ENCODE measurements around the gene TNFAIP3.

Gene TNFAIP3

DNA sequence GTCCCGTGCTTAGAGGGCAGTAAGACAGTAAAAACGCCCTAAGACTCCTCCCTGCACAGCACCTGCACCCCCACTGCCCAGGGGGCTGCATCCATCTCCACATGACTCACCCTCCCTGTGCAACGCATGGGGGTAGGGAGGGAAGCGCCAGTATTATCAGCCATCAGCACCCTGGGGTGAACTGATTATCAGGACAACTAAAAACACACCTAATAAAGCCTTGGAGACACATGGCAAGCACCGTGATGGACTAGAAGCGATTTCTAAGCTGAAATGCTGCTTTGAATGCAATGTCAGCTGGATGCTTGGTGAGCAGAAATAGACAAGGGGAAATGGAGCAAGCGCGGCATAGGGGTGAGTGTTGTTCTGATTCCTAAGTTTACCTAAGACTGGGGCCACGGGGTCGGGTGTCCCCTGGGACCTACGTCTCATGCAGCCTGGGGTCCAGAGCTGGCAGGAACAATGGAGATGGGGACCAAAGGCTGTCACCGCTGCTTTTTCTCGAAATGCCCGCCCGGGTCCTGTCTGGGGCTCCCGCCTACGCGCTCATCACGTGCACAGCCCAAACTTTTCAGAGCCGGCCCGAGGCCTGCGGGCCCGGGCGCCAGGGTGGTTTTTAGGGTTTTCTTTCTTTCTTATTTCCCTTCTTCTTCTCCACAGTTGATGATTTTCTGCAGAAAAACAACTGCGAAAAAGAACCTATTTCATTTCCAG lies 702 bp upstream of the TNFAIP3 start:
- no peak for FAIRE-seq

DNA sequence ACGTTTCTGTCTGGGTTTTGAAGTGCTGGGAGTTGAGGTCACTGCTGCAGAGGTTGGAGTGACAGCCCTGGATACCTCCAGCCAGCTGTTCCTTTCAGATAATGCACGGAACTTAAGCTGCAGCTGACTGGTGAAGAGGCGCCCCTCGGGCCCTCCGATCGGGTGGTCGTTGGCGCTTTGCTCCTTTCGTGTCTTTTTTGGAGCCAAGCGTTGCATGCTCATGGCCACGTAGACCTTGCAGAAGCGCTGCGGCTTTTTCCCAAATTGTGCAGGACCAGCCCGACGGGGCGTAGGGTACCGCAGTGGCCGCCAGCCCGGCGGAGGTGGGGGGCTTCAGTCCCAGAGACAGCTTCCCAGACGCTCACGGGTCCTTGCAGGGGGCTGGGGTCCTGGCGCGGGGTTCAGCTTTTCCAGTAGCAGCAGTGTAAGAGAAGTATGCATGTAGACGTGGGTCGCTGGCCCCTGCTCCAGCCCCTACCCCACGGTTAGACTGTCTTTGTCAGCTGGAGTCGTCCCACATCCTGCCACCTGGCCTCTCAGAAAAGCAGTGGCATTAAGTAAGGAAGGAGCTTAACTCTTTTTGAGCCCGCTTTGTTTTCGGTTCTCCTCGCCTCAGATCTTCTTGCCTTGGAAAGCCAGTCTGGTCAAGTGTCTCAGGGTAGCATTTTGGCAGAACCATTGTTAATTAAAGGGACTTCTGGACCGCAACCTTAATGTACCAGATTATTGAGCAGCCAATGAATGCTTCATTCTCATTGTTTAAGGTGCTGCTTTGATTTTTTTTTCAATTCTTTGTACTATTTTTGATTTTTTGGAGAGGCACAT lies 838 bp downstream of the TNFAIP3 start:
- FAIRE-seq, result no peak

DNA sequence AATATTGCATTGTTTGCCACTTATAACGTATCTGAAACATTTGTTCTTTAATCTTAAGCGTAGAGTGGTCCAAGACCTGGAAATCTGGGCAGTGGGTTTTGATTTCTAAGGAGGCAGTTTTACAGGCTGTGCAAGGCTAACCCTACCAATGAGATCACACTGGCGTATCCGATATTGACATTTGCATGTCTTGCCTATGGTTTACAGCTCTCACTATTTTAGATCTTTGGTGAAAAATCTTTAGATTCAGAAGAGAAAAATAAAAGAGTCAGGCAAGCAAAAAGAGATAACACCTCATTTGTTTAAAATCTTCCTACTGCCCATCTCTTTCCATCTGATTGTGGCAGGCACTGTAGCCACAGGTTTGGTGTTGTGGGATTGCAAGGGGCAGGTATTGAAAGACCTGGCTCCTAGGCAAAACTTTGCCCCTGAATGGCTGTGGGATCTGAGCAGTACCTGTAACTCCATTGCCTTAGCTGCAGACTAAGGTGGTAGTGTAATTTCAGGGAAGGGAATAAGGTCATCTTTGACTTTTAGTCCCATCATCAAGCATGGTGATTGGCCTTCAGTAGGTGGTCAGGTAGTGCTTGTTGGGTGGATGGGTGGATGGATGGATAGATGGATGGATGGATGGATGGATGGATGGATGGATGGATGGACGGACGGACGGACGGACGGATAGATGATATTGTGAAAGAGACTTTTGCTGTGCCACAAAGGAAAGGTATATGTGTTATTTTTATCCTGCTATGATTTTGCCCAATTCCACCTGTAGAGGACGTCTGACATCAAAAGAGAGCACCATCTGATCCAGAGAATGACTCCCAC lies 1.9 kb downstream of the TNFAIP3 start:
- no peak for FAIRE-seq

DNA sequence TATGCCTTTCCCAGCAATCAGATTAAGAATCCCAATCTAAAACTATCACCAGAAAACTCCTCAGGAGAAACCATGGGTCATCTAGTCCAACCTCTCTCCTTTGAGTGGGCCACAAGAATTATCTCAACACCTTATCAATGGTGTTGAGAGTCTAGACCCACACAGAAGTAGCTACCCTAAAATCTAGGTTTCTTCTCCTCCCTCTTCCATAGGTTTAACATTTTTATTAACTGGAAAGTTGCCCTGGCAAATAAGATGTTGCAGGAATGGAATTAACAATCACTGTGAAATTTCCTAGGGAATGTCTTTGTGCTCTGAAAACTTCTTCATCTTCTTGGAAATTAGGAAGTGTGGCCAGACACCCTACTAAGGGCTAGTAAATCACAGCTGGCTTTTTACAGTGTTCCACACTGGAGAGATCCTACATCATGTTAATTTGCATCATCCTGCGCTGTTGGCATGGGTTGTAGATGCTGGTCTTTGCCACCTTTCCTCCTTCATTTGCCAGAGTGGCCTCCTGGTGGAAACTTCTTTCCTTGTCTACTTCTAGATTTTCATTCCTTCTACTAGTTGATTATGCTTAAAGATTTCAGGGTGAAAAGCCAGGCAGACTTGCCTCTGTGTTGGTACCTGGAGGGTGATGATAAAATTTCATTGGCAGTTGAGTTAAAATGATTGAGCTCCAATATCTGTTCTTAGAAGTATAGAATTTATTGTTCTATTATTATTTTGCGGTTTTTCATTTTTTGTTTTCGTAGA lies 2.7 kb downstream of the TNFAIP3 start:
- no peak for FAIRE-seq

DNA sequence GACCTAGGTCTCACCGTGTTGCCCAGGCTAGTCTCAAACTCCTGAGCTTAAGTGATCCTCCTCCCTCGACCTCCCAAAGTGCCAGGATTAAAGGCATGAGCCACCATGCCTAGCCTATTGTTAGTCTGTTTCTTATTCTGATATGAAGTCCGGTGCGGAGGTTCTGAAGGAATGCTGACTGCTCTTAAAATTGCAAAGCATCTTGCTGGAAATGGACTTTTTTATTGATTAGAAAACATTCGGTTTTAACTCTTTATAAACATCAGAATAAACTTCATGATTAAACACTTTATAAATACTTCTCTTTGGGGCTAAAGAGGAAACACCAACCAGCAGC lies 3.2 kb downstream of the TNFAIP3 start:
- no peak for FAIRE-seq

DNA sequence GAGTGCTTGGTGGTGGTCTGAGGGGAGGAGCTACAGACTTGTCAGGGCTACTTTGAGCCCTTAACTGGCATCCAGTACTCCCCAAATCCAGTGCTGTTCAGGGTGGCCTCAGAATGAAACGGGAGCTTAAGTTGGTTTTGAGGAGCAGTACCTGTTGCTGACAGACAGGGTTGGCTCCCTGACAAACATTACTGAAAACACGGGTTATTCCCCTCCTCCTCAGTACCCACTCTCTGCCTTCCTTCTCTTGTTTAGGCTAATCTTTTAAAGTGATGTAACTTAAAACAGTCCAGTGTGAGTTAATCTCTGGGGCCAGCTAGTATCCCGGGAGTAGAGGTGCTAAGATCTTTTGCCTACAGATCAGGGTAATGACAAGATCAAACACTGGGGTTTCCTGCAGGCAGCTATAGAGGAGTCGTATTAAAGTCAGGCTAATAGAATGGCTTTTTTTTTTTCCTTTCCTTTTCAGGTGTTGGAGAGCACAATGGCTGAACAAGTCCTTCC lies 3.7 kb downstream of the TNFAIP3 start:
- no peak for FAIRE-seq

DNA sequence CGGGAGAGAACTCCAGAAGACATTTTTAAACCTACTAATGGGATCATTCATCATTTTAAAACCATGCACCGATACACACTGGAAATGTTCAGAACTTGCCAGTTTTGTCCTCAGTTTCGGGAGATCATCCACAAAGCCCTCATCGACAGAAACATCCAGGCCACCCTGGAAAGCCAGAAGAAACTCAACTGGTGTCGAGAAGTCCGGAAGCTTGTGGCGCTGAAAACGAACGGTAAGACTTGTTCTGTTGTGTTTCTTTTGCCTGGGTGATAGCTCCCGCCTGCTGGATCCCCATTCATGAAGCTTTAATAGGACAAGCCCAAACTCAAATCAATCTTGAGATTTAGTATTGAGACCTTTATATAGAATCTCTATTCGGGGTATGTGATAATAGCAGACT lies 4.2 kb downstream of the TNFAIP3 start:
- no peak for FAIRE-seq

DNA sequence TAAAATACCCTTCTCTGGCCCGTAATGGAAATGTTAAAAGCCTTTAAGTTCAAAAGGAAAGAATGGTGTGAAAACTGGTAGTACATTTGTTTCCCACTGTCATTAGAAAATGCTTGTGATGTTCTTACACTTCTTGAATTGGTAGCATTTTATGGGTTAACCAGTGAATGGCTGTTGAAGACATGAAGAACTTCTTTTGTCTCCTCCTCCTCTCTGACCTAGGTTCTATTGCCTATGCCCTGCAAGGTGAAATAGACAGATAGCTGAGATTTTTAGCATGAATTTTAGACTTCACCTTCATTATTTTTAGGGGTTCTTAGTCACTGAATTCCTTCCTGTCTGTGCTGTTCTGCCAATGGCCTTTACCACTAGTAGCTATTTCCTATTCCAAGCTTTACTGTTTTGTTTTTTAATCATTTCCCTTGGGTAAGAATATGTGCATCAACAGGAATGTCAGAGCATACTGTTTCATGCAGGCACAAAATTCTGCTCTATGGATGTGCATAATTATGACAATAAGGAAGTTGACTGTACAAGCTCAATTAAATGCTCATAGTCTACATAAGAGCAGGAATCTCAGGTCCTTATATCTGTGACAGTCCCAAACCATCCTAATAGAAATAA lies 4.9 kb downstream of the TNFAIP3 start:
- FAIRE-seq, result no peak

DNA sequence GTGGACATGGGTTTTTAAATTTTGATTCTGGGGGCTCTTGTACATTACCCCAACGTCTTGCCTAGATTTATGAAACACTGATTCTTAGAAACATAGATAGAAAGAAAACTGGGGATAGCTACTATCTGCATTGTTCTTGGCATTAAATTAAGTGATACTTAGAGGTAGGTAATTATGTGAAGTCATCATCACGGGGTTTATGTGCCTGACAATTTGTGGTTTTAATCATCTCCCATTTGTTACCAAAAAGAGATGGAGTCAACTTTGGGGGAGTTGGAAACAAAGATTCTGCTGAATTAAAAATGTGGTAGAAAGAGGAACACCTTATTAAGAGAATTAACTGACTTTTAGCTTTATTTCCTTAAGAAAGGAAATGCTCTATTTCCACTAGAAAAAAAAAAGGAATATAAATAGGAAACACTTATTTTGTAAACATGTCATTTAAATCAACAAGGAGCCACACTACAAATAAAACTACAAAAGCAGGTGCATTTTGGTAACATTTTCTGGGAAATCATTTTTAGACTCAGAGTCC lies 5.6 kb downstream of the TNFAIP3 start:
- no peak for FAIRE-seq

DNA sequence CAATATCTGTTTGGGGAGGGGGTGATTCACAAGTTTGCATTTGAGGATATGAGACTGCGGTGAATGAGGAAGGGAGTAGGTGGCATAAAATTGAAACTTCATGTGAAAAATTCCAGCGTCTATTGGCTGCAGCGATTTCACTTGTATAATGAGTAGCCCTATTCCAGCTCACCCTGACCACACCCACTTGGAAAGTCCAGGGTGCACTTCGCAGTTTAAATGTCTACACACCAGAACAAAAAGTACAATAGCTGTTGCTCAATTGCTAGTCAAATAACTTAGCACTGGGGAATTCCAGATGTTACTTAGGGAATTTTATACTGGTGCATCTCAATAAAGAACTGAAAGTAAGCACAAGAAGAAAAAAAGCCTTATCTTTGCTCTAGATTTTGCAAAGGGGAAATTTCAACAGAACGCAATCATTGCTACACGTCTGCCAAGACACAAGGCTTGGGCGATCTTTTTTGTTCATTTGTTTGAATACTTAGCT lies 6.3 kb downstream of the TNFAIP3 start:
- FAIRE-seq, result no peak

DNA sequence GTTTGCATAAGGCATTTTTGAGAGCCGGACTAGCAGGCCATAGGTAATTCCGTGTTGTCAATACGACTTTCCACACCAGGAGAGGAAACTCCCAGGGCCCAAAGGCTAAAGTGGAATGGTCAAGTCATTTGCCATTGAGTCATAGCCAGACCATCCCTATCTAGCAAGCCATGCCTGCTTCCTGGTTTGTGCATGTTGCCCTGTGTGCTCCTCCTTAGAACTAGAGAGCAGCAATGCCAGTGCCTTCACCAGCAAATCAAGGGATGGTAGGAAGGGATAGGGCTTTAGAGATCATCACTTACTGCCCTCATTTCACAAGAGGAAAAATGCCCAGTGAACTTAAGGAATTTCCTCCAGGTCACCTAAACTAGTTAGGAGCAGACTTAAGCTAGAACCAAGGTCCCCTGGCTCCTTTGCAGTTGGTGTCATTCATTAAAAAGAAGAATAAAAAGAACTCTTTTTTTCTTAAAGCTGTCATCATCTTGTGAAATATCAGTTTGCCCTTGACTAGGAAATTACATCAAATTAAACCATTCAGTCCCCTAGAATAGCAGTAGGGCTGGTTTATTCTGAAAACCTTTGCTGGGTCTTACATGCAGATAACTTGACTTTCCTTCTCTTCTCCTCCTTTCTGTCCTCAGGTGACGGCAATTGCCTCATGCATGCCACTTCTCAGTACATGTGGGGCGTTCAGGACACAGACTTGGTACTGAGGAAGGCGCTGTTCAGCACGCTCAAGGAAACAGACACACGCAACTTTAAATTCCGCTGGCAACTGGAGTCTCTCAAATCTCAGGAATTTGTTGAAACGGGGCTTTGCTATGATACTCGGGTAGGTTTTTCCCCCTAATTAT lies 7.4 kb downstream of the TNFAIP3 start:
- FAIRE-seq, result no peak

DNA sequence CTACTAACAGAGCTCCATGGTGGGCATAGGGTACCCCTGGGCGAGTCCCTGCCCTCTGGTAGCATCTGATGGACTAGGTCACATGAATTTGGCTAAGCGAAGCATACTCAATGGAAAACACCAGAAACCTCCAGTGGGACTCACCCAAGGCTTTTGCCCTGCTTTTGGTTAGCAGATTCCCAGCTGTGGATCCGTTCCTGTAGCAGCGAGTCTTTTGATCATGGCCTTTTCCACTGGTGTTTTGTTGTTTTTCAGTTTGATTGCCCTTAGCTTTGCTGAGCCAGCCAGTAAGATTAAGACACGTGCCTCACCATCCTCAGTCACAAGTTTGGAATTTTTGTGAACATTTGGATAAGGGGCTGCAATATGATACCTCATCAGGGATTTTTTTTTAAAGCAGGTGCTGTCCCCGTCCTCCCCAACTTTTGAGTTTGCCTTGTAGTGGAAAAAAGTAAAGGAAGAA lies 8.0 kb downstream of the TNFAIP3 start:
- no peak for FAIRE-seq

DNA sequence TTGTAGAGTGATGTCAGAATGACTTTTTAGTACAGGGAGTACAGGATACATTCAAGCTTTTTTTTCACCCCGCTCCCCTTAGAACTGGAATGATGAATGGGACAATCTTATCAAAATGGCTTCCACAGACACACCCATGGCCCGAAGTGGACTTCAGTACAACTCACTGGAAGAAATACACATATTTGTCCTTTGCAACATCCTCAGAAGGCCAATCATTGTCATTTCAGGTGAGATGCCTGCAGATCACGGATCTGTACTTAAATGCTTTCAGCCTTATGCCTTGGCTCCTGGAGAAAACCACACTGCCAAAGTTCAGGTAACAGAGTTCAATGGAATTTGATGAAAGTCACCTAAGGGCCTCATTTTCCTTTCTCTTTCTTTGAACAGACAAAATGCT lies 8.5 kb downstream of the TNFAIP3 start:
- no peak for FAIRE-seq

DNA sequence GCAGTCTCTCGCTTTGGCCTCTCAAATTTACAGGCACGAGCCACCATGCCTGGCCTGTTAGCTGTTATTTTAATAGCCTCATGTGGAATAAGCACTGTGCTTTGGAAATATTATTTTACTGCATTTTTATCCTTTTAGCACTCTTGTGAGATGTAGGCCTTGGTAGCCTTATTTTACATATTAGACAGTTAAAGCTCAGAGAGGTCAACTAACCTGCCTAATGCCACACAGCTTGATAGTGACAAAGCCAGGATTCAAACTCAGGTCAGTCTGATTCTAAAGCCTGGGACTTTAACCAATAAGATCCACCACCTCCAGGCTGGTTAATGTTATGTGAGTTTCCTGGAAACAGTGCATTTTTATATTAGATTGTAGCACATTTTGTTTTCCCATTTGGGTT lies 9.5 kb downstream of the TNFAIP3 start:
- FAIRE-seq, result no peak

DNA sequence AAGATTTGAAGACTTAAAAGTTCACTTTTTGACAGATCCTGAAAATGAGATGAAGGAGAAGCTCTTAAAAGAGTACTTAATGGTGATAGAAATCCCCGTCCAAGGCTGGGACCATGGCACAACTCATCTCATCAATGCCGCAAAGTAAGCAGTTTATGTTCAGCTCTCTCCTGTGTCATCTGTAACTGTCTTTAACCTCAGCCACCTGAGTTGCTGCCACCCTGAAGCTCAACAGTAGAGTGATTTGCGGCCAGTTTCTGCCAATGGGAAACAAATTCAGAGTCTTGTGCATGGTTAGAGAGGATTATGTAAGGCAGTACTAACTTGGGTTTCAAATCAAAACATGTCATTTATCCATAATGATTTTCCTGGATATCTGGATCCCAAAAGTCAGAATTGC lies 10.1 kb downstream of the TNFAIP3 start:
- no peak for FAIRE-seq

DNA sequence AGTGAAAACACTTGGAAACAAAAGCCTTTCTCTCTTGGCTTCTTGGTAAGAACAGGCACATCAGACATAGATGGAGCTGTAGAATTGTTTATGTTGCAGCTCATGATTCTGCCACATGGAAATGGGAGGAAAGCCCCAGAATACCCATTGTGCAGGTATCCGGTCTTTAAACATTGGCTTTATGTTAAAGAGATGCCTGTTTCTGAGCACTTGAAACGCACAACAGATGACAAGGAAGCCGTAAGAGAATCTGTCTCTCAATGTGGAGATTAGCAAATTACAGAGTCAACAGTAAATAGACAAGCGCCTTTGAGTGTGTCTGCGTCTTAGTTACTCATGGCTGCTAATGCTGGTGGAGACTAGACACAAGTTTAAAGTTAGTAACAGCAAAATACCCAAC lies 10.5 kb downstream of the TNFAIP3 start:
- FAIRE-seq, result no peak

DNA sequence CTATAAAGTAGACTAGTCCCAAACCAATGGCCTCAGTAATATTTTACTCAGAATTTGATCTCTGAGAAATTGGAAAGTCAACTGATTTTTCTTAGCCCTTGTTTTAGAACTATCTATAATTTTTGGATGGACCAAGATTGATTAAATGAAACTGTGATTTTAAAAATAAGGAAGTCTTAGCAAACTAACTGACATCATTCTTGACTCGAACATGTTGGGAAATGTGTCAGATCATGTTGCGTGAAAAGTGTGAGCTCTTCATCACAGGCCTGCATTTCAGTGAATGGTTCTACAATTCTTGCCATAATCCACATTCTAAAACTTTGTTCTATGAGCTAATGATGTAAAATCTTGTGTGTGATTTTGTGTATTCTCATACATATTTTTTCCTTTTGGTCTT lies 11.0 kb downstream of the TNFAIP3 start:
- FAIRE-seq, result no peak

DNA sequence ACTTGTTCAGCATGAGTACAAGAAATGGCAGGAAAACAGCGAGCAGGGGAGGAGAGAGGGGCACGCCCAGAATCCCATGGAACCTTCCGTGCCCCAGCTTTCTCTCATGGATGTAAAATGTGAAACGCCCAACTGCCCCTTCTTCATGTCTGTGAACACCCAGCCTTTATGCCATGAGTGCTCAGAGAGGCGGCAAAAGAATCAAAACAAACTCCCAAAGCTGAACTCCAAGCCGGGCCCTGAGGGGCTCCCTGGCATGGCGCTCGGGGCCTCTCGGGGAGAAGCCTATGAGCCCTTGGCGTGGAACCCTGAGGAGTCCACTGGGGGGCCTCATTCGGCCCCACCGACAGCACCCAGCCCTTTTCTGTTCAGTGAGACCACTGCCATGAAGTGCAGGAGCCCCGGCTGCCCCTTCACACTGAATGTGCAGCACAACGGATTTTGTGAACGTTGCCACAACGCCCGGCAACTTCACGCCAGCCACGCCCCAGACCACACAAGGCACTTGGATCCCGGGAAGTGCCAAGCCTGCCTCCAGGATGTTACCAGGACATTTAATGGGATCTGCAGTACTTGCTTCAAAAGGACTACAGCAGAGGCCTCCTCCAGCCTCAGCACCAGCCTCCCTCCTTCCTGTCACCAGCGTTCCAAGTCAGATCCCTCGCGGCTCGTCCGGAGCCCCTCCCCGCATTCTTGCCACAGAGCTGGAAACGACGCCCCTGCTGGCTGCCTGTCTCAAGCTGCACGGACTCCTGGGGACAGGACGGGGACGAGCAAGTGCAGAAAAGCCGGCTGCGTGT lies 11.6 kb downstream of the TNFAIP3 start:
- FAIRE-seq, result no peak

DNA sequence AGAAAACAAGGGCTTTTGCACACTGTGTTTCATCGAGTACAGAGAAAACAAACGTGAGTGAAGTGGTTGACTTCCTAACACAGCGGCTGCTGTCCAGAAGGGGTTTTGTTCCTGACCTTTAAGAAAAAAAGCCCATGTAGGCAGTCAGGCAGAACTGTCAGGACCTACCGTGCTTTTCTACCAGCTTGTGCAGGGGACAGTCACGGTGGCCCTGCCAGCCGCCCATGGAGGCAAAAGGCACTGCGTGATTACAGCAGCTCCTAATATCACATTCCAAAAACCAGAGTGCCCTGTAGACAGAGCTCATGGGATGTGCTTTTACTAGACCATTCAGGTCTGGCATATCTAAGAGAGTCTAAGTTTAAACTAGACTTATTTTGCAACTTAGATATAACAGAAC lies 12.2 kb downstream of the TNFAIP3 start:
- FAIRE-seq, result no peak

Data from islet of Langerhans (tissue), 1 donor.